ENCODE measurements around the gene FAM200A.

DNA sequence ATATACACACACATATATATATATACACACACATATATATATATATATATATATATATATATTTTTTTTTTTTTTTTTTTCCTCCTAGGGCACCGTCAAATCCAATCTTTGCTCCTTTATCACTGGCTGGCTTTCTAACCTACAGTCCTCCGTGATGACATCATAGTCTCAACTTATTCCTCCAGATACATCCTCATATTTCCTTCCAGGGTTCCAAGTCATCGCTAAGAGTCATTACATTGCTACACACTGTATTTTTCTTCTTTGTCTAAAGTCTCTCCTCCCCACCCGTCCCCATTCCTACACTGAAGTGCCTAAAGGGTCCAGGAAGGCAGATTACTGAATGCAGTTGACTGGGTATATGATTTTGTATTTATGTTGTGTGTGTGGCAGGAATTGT, 1.1 kb upstream of the FAM200A start:
- TF ChIP-seq CTCF (IDR thresholded peaks at IDR 0.05 in 4 of 5, conservative IDR thresholded peaks at IDR 0.05 in 1 of 5) (no peak), POLR2A (IDR thresholded peaks at IDR 0.05) (no peak)
